ENCODE data around the gene CROCC2. TPM values are rescaled to one million over a fixed set of nuclear protein-coding genes. Genes with fewer than 3 reads are reported as not detected.
A peak's percentile ranks its signal among the peaks of the same experiment; 100 is the strongest.

The CROCC2 gene
- total RNA-seq, 4 donors from 2014 or later: 0.10 TPM; not detected in 3

DNA sequence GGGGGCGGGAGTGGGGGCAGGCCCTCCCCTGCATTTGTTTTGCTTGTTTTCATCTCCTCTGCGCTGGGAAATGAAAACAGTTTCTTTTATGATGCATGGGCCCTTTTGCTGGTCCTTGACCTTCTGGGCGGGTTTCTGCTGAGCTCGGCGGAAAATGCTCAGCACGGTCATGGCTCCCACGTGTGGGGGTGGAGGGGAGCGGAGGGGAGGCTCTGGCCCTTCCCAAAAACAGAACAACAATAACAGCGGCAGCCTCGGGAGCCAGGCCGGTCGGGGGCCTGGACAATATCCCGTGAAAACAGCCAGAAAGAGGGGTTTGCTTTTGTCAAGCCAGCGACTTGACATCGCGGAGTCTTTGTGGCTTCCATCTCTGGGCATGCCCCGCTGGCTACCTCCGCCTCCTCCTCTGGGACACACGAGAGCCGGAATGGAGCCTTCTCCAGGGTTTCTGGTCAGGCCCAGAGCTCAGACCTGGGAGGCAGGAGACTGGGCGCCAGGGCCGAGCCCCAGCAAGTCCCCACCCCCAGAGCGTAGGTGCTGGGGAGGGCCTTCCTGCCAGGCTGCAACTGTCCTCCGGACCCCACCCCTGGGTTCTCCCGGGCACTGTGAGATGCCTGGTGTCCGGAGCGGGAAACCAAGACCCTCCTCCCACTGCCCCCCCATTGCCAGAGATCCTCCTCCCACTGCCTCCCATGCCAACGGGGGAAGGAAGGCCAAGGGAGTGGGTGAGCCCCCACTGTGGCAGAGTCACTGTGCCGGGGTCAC is 56.3 kb downstream of the CROCC2 start:
- no peak overlapping the region for H3K4me3 ChIP-seq (ENCODE audit: low read depth, poor library complexity, severe bottlenecking)
- TF ChIP-seq, protein P1, sequence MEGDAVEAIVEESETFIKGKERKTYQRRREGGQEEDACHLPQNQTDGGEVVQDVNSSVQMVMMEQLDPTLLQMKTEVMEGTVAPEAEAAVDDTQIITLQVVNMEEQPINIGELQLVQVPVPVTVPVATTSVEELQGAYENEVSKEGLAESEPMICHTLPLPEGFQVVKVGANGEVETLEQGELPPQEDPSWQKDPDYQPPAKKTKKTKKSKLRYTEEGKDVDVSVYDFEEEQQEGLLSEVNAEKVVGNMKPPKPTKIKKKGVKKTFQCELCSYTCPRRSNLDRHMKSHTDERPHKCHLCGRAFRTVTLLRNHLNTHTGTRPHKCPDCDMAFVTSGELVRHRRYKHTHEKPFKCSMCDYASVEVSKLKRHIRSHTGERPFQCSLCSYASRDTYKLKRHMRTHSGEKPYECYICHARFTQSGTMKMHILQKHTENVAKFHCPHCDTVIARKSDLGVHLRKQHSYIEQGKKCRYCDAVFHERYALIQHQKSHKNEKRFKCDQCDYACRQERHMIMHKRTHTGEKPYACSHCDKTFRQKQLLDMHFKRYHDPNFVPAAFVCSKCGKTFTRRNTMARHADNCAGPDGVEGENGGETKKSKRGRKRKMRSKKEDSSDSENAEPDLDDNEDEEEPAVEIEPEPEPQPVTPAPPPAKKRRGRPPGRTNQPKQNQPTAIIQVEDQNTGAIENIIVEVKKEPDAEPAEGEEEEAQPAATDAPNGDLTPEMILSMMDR (IDR thresholded peaks at IDR 0.05): no peak
- no peak for TF ChIP-seq POLR2A (IDR thresholded peaks at IDR 0.05)
- intact Hi-C loops (cut with DNase I; ENCODE audit: low total_unique reads): no loop called here
- WGBS, 2 donors: 53 to 57% methylated on average over 21 to 29 of the region's 29 CpGs
- peak; percentile 17 to 83 for DNase-seq (ENCODE audit: low spot score in 2 of 2)

DNA sequence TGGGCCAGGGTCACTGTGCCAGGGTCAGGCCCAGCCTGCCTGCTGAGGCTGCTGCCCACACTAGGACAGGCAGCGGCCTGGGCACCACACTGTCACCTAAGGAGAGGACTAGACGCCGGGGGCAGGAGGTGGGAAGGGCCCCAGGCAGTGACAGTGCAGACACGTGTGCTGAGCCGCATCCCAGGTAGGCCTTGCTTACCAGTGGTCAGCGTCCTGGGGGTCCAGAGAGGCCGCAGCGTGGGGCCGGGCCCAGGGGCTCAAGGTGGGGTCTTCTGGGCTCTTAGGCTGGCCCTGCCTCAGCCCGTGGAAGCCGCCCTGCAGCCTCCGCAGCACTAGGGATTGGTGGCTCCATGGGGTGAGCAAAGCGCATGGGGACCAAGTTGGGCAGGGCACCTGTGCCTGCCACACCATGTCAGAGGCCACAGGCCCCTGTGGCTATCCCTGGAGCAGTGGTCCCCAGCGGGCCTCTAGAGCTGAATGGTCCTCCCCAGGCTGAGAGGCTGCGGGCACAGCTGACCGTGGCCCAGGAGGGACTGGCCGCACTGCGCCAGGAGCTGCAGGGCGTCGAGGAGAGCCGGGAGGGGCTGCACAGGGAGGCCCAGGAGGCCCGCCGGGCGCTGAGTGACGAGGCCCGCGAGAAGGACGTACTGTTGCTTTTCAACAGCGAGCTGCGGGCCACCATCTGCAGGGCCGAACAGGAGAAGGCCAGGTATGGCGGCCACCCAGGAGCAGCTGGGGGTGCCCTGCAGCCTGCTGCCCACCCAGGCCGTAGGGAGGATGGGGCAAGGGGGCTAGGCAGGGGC is 57.1 kb downstream of the CROCC2 start:
- WGBS, 2 donors: 94 to 96% methylated on average over 28 to 32 of the region's 33 CpGs

DNA sequence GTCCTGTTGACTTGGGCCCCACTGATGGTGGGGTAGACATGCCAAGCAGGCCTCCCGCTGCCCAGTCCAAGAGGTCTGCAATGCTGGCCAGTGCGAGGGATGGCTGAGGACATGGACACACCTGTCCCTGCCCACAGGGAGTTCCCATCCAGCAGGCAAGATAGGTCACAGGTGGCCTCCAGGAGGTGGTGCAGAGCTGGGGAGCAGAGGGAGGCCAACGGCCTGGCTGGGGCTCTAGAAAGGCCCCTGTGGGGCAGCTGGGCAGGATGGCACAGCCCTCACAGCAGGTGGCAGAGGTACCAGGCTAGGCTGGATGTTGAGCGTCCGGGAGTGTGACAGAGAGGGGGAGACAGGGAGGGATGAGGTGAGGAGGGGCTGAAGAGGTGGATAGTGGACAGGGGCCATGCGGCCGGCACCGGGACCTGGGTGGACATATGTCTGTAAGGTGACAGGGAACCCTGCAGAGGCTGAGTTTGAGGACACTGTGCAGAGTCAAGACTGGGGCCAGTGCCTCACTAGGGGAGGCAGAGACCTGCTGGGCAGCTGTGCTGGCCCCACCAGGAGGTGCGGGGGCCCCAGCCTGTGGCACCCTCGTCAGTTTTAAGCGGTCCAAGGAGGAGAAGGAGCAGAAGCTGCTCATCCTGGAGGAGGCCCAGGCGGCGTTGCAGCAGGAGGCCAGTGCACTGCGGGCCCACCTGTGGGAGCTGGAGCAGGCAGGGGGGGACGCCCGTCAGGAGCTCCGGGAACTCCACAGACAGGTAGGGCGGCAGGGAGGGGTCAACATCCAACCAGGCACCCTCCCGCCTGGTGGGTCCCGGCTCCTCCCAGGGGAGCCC is 58.0 kb downstream of the CROCC2 start:
- DNase-seq (ENCODE audit: low spot score in 2 of 2): peak; percentile 8 to 82
- 88 to 92% methylated on average over 13 to 20 of the region's 20 CpGs for WGBS, 2 donors
- TF ChIP-seq, protein P1 (IDR thresholded peaks at IDR 0.05): no peak
- no peak for TF ChIP-seq POLR2A (IDR thresholded peaks at IDR 0.05)
- H3K4me3 ChIP-seq (ENCODE audit: low read depth, poor library complexity, severe bottlenecking): no peak overlapping the region
- intact Hi-C loops (cut with DNase I; ENCODE audit: low total_unique reads): no loop called here

More for the DNA sequence above, 57.1 kb downstream of the CROCC2 start:
- H3K4me3 ChIP-seq (ENCODE audit: low read depth, poor library complexity, severe bottlenecking): no peak overlapping the region
- intact Hi-C loops (cut with DNase I; ENCODE audit: low total_unique reads): no loop called here
- TF ChIP-seq POLR2A (IDR thresholded peaks at IDR 0.05): no peak
- TF ChIP-seq, protein P1 (IDR thresholded peaks at IDR 0.05): no peak
- peak; percentile 12 to 84 for DNase-seq (ENCODE audit: low spot score in 2 of 2)

DNA sequence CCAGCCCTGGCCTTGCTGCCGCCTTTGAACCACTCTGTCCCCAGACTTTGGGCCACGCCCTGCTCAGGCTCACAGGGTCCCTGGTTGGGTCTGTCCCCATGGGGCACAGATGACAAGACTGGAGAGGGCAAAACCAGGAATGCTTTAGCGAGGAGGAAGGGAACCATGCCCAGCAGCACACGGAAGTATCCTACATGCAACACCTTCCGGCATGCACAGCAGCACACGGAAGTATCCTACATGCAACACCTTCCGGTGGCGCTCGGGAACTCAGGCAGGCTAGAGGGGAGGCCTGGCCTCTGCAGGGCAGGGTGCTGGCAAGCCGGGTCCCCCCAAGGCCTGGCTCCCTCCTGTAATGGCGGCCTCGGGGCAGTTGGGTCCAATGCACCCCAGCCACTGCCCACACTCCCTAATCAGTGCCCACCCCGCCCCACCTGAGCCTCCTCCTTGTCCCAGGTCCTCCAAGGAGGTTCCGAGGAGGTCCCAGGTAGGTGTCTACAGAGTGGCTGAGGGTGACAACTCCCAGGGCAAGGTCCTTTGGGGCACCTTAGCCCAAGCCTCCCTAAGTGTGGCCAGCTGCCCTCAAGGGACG is 58.7 kb downstream of the CROCC2 start:
- H3K4me3 ChIP-seq (ENCODE audit: low read depth, poor library complexity, severe bottlenecking): no peak overlapping the region
- intact Hi-C loops (cut with DNase I; ENCODE audit: low total_unique reads): no loop called here
- no peak for TF ChIP-seq POLR2A (IDR thresholded peaks at IDR 0.05)
- TF ChIP-seq, protein P1 (IDR thresholded peaks at IDR 0.05): no peak
- peak in 1 of 2 donors; percentile 82 for DNase-seq (ENCODE audit: low spot score in 2 of 2)
- WGBS, 2 donors: 92 to 96% methylated on average over 9 to 11 of the region's 15 CpGs

DNA sequence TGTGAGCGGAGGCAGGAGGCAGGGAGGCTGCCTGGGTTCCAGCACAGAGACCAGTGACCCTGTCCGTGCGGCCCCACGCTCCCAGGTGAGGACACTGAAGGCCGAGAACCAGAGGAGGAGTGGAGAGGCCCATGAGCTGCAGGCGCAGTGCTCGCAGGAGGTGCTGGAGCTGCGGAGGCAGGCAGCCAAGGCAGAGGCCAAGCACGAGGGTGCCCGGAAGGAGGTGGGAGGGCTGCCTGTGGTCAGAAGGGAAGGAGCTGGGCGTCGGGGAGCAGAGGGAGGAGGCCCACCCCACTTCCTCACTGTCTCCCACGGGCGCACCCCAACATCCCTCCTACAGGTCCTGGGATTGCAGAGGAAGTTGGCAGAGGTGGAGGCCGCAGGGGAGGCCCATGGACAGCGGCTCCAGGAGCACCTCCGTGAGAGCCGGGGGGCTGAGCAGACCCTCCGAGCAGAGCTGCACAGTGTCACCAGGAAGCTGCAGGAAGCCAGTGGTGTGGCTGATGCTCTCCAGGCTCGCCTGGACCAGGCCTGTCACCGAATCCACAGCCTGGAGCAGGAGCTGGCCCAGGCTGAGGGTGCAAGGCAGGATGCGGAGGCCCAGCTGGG is 59.3 kb downstream of the CROCC2 start:
- H3K4me3 ChIP-seq (ENCODE audit: low read depth, poor library complexity, severe bottlenecking): no peak overlapping the region
- TF ChIP-seq, protein P1 (IDR thresholded peaks at IDR 0.05): no peak
- TF ChIP-seq POLR2A (IDR thresholded peaks at IDR 0.05): no peak
- peak in 1 of 2 donors; percentile 82 for DNase-seq (ENCODE audit: low spot score in 2 of 2)
- intact Hi-C loops (cut with DNase I; ENCODE audit: low total_unique reads): no loop called here
- WGBS, 2 donors: 89 to 90% methylated on average over 13 to 15 of the region's 22 CpGs

Measured in lower leg skin (tissue), 4 donors.